Ovary (tissue), 3 donors: ENCODE data around the gene CUL3.

ENCODE experiments used
- EP300 ChIP-seq: sonication (generic); formaldehyde crosslinking; IDR thresholded peaks from one replicate; pipeline ENCODE4 v1.6.1; 2017; ENCODE audit warnings: antibody characterized with exemption
- POLR2A ChIP-seq: fragments of 450-650 bp; IDR thresholded peaks from one replicate; pipeline ENCODE4 v1.6.1; 2017; ENCODE audit warnings: antibody characterized with exemption, mild to moderate bottlenecking, moderate library complexity
- TF ChIP-seq, protein P1 (sequence below), 3 donors: fragments of 450-650 bp in 2 of 3; fragments of 200-600 bp in 1 of 3; IDR thresholded peaks; one replicate each; pipeline versions ENCODE4 v1.5.1 to v1.8.0; 2016 to 2022; ENCODE audit warnings: antibody characterized with exemption in 3 of 3, mild to moderate bottlenecking in 1 of 3
- donor health status: DM: no; HTN: no; CAD: no.

DNA sequence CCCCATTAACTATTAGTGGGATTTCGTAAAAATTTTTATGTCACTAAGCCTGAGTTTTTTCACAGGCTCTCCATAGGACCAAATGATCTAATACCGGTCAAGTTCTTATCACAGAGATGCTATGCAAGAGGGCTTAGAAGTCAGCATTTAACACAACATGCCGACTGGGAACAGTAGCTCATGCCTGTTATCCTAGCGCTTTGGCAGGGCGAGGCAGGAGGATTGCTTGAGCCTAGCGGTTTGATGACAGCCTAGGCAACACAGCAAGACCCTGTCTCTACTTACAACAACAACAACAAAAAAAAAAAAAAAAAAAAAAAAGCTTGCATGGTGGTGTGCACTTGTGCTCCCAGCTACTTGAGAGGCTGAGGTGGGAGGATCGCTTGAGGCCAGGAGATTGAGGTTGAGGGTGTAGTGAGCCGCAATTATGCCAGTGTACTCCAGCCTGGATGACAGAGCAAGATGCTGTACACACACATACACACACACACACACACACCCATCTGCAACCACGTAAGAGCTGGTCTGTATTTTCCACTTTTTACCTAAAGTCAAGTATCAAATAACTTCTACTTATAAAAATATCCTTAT, 115.7 kb downstream of the CUL3 start:
- TF ChIP-seq, protein P1, sequence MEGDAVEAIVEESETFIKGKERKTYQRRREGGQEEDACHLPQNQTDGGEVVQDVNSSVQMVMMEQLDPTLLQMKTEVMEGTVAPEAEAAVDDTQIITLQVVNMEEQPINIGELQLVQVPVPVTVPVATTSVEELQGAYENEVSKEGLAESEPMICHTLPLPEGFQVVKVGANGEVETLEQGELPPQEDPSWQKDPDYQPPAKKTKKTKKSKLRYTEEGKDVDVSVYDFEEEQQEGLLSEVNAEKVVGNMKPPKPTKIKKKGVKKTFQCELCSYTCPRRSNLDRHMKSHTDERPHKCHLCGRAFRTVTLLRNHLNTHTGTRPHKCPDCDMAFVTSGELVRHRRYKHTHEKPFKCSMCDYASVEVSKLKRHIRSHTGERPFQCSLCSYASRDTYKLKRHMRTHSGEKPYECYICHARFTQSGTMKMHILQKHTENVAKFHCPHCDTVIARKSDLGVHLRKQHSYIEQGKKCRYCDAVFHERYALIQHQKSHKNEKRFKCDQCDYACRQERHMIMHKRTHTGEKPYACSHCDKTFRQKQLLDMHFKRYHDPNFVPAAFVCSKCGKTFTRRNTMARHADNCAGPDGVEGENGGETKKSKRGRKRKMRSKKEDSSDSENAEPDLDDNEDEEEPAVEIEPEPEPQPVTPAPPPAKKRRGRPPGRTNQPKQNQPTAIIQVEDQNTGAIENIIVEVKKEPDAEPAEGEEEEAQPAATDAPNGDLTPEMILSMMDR (IDR thresholded peaks at IDR 0.05), result no peak
- TF ChIP-seq POLR2A (no peak), EP300 (no peak)
